ENCODE results near the gene LAMA2.

DNA sequence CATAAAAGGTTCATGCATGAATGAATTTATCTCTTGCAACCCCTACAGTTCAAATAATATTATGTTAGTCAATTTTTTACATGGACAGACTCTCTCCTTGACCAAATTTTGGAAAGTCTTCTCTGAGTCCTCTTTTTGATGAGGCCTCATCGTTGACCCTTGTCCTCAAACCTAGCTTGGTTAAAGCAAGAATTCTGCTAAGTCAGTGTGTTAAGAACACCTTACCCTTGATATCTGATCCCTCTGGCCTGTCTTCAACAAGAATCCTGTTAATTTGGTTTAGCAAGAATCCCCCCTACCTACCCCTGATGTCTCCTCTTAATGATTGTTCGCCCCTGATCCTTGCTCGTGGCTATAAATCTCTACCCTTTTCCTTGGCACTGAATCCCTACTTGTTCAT lies 301.4 kb downstream of the LAMA2 start:
- no peak for TF ChIP-seq POLR2A (IDR thresholded peaks at IDR 0.05; ENCODE audit: low read depth)
- TF ChIP-seq, protein P1, sequence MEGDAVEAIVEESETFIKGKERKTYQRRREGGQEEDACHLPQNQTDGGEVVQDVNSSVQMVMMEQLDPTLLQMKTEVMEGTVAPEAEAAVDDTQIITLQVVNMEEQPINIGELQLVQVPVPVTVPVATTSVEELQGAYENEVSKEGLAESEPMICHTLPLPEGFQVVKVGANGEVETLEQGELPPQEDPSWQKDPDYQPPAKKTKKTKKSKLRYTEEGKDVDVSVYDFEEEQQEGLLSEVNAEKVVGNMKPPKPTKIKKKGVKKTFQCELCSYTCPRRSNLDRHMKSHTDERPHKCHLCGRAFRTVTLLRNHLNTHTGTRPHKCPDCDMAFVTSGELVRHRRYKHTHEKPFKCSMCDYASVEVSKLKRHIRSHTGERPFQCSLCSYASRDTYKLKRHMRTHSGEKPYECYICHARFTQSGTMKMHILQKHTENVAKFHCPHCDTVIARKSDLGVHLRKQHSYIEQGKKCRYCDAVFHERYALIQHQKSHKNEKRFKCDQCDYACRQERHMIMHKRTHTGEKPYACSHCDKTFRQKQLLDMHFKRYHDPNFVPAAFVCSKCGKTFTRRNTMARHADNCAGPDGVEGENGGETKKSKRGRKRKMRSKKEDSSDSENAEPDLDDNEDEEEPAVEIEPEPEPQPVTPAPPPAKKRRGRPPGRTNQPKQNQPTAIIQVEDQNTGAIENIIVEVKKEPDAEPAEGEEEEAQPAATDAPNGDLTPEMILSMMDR (IDR thresholded peaks at IDR 0.05) = no peak
- TF ChIP-seq POLR2AphosphoS5 (IDR thresholded peaks at IDR 0.05) = no peak
- no peak for TF ChIP-seq EP300 (IDR thresholded peaks at IDR 0.05)
